Fibroblast of lung (primary cell): ENCODE results near the gene THOC5. TPM values are rescaled to one million over a fixed set of nuclear protein-coding genes. Genes with fewer than 3 reads are reported as not detected.

Experiments
- DNase-seq, 2 donors: peaks; one replicate each; pipeline versions ENCODE4 v3.0.0 to v3.0.0-alpha.2; 2010; ENCODE audit warnings: low read depth in 2 of 2
- H2AFZ ChIP-seq: 2 replicates; pipeline ENCODE4 v1.5.1; 2012; ENCODE audit warnings: low read length, control low read depth, inconsistent platforms
- H3K27ac ChIP-seq: 2 replicates; pipeline ENCODE4 v1.5.1; 2011; ENCODE audit warnings: low read length, control low read depth; ENCODE audit not compliant: insufficient read depth
- H3K27me3 ChIP-seq: 2 replicates; pipeline ENCODE4 v1.5.1; 2011; ENCODE audit warnings: mild to moderate bottlenecking, low read length; ENCODE audit not compliant: control insufficient read depth, insufficient read depth
- H3K36me3 ChIP-seq: 2 replicates; pipeline ENCODE4 v1.5.1; 2011; ENCODE audit warnings: low read length; ENCODE audit not compliant: control insufficient read depth, insufficient read depth
- H3K4me1 ChIP-seq: 2 replicates; pipeline ENCODE4 v1.5.1; 2011; ENCODE audit warnings: low read length; ENCODE audit not compliant: control insufficient read depth, insufficient read depth; ENCODE audit errors: extremely low read depth
- H3K4me2 ChIP-seq: 2 replicates; pipeline ENCODE4 v1.5.1; 2011; ENCODE audit warnings: low read length, control low read depth; ENCODE audit not compliant: insufficient read depth; ENCODE audit errors: extremely low read depth
- H3K4me3 ChIP-seq, 4 experiments: fragments of 200-600 bp in 1 of 4; sonication (generic) in 1 of 4; replicated peaks in 1 of 4; 2 replicates each; pipeline ENCODE4 v1.5.1; 2011 to 2016; ENCODE audit warnings: low read length in 4 of 4, low read depth in 3 of 4, mild to moderate bottlenecking in 3 of 4, control low read depth in 2 of 4, inconsistent platforms in 1 of 4, mixed read lengths in 1 of 4; ENCODE audit not compliant: insufficient read depth in 1 of 4; ENCODE audit errors: control extremely low read depth in 1 of 4
- H3K79me2 ChIP-seq: 2 replicates; pipeline ENCODE4 v1.5.1; 2012; ENCODE audit warnings: mild to moderate bottlenecking, low read length, inconsistent platforms; ENCODE audit not compliant: control insufficient read depth, insufficient read depth
- H3K9ac ChIP-seq: 2 replicates; pipeline ENCODE4 v1.5.1; 2011; ENCODE audit warnings: mild to moderate bottlenecking, low read length, control low read depth; ENCODE audit not compliant: insufficient read depth
- H3K9me3 ChIP-seq: 2 replicates; pipeline ENCODE4 v1.5.1; 2012; ENCODE audit warnings: low read depth, low read length; ENCODE audit not compliant: control insufficient read depth, insufficient read depth
- H4K20me1 ChIP-seq: 2 replicates; pipeline ENCODE4 v1.5.1; 2011; ENCODE audit warnings: low read length; ENCODE audit not compliant: control insufficient read depth, insufficient read depth; ENCODE audit errors: extremely low read depth
- CTCF ChIP-seq, 2 donors: IDR thresholded peaks in 1 of 2; conservative IDR thresholded peaks in 1 of 2; 1 replicate in 1 of 2; 2 replicates in 1 of 2; pipeline ENCODE4 v1.5.1; 2011 to 2012; ENCODE audit warnings: low read length in 2 of 2, control low read depth in 1 of 2, inconsistent platforms in 1 of 2, low read depth in 1 of 2, mild to moderate bottlenecking in 1 of 2
- EZH2 ChIP-seq: IDR thresholded peaks from 2 replicates; pipeline ENCODE4 v1.5.1; 2012; ENCODE audit warnings: low read length, control low read depth, mild to moderate bottlenecking; ENCODE audit errors: missing control alignments
- polyA plus RNA-seq, 2 donors: library from polyadenylated mRNA; depleted of rRNA in 1 of 2; stranded (reverse) in 1 of 2; unstranded in 1 of 2; fragments of >200 nt; gene quantifications; 2 replicates each; pipeline ENCODE4 v1.2.1, GENCODE V29; 2011 to 2012; ENCODE audit warnings: missing spikeins in 1 of 2
- total RNA-seq: library from RNA; depleted of rRNA; stranded (reverse); fragments of >200 nt; gene quantifications from 2 replicates; pipeline ENCODE4 v1.2.1, GENCODE V29; 2014

The THOC5 gene
- total and polyA plus RNA-seq, 2 donors (not counting 1 experiment from before 2014, with no cell fraction given) = 52.8 to 60.7 TPM

- no peak overlapping the region for H3K4me2 ChIP-seq
- H4K20me1 ChIP-seq = no peaks in the 10 kb centered on the region
- H3K27me3 ChIP-seq = no peaks in the 10 kb centered on the region
- H2AFZ ChIP-seq = no peak overlapping the region
- H3K27ac ChIP-seq = no peak overlapping the region
- TF ChIP-seq EZH2 (no peak), CTCF (conservative IDR thresholded peaks at IDR 0.05 in 1 of 2, IDR thresholded peaks at IDR 0.05 in 1 of 2; ENCODE audit: low read depth in 1 of 2, low read length in 2 of 2) (no peak)
- DNase-seq = peak; percentile 18 to 42
- H3K79me2 ChIP-seq = no peaks in the 10 kb centered on the region
- H3K9ac ChIP-seq = no peak overlapping the region
- no peaks in the 10 kb centered on the region for H3K36me3 ChIP-seq
- no peak overlapping the region for H3K4me3 ChIP-seq
- H3K4me1 ChIP-seq = no peaks in the 10 kb centered on the region
- no peaks in the 10 kb centered on the region for H3K9me3 ChIP-seq
Observed at GRCh38 chr22:29457730-29458129, 95.8 kb downstream of the THOC5 start.

- Histone ChIP-seq H3K9ac (no peak overlapping the region), H2AFZ (no peak overlapping the region), H3K79me2 (no peaks in the 10 kb centered on the region), H3K27ac (no peak overlapping the region), H4K20me1 (no peaks in the 10 kb centered on the region), H3K4me3 (no peak overlapping the region), H3K27me3 (no peaks in the 10 kb centered on the region), H3K36me3 (no peaks in the 10 kb centered on the region), H3K4me1 (no peaks in the 10 kb centered on the region), H3K9me3 (no peaks in the 10 kb centered on the region), H3K4me2 (no peak overlapping the region)
- DNase-seq = peak in 1 of 2 donors; percentile 86
- no peak for TF ChIP-seq EZH2
- no peak for TF ChIP-seq CTCF (conservative IDR thresholded peaks at IDR 0.05 in 1 of 2, IDR thresholded peaks at IDR 0.05 in 1 of 2; ENCODE audit: low read depth in 1 of 2, low read length in 2 of 2)
Observed at GRCh38 chr22:29456211-29456671, 97.3 kb downstream of the THOC5 start.

Other genes with a start within 250 kb of the THOC5 start
- 6.9 and 8.9 TPM in 2 replicates for gene GAS2L1, start 247.1 kb downstream of the THOC5 start, total RNA-seq
- gene GAS2L1, start 247.1 kb downstream of the THOC5 start, polyA plus RNA-seq = 5.4 and 7.5 TPM in 2 replicates
- gene RASL10A, start 238.1 kb downstream of the THOC5 start, total RNA-seq = not detected in 2 replicates
- gene RASL10A, start 238.1 kb downstream of the THOC5 start, polyA plus RNA-seq = not detected in 2 replicates
- gene AP1B1, start 165.2 kb downstream of the THOC5 start, total RNA-seq = 26.2 and 44.1 TPM in 2 replicates
- 45.6 and 76.0 TPM in 2 replicates for gene AP1B1, start 165.2 kb downstream of the THOC5 start, polyA plus RNA-seq
- not detected in 2 replicates for gene RFPL1, start 115.2 kb downstream of the THOC5 start, total RNA-seq
- gene RFPL1, start 115.2 kb downstream of the THOC5 start, polyA plus RNA-seq = not detected in 2 replicates
- 0.17 and 0.26 TPM in 2 replicates for gene NEFH, start 73.5 kb downstream of the THOC5 start, total RNA-seq
- 0.37 and 2.1 TPM in 2 replicates for gene NEFH, start 73.5 kb downstream of the THOC5 start, polyA plus RNA-seq
- 33.9 and 55.5 TPM in 2 replicates for gene NIPSNAP1, start 27.4 kb upstream of the THOC5 start, total RNA-seq
- gene NIPSNAP1, start 27.4 kb upstream of the THOC5 start, polyA plus RNA-seq = 51.8 and 62.1 TPM in 2 replicates
- 37.0 and 55.5 TPM in 2 replicates for gene NF2, start 49.9 kb upstream of the THOC5 start, total RNA-seq
- 80.9 and 108 TPM in 2 replicates for gene NF2, start 49.9 kb upstream of the THOC5 start, polyA plus RNA-seq
- not detected in 2 replicates for gene CABP7, start 166.2 kb upstream of the THOC5 start, total RNA-seq
- not detected in 2 replicates for gene CABP7, start 166.2 kb upstream of the THOC5 start, polyA plus RNA-seq
- 18.7 and 21.6 TPM in 2 replicates for gene ZMAT5, start 213.2 kb upstream of the THOC5 start, total RNA-seq
- gene ZMAT5, start 213.2 kb upstream of the THOC5 start, polyA plus RNA-seq = 13.4 and 21.0 TPM in 2 replicates
- gene UQCR10, start 213.6 kb upstream of the THOC5 start, total RNA-seq = 80.4 and 117 TPM in 2 replicates
- 112 and 134 TPM in 2 replicates for gene UQCR10, start 213.6 kb upstream of the THOC5 start, polyA plus RNA-seq